DMS79 treated with DMSO at 0.1 percent for 48 hours (cell line): ENCODE measurements around the gene PGP.

Source experiments
- DNase-seq: peaks from one replicate; lab custom pipeline; 2025; lab: John Stamatoyannopoulos, UW

PGP gene

DNA sequence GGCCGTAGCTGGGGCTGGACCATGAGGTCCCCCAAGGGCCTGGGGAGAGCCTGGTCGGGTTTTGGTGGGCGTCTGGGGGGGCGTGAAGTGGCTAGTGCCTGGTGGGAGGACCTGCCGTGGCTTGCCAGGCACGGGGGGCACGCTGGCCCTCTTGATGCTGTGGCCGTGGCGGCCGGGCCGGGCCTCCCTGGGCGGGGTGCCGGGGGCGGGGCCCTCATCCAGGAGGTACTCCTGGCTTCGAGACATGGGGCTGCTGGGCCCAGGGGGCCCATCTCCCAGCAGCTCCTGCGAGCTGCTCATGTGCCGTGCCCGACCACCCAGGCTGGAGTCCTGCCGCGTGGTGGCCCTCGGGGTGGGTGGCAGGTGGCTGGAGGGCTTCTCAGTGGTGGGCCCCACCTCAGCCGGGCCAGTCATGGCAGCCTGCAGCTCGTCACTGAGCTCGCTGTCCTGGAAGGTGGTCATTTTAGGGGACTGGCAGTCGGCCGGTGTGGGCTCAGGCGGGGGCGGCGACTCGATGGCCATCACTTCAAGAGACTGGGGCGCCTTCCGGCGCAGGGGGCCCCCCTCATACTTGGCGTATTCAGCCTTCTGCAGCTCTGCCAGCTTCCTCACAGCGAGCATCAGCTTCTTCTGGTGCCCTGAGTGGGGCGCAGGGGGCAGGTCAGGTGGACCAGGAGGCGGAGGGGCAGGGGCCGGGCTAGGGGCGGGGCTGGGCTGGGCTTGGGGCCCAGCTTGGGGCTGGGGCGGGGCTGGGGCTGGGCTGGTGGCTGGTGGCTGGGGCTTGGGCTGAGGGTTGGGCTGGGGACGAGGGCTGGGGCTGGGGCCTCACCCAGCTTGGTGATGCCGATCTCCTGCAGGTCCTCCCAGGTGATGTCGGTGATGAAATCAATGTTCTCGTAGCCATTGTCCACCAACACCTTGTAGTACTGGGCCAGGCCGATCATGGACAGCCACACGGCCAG is 33.4 kb downstream of the PGP start:
- no peak for DNase-seq

- DNase-seq: no peak
Observed at GRCh38 chr16:2180461-2180860, 34.2 kb downstream of the PGP start.

DNA sequence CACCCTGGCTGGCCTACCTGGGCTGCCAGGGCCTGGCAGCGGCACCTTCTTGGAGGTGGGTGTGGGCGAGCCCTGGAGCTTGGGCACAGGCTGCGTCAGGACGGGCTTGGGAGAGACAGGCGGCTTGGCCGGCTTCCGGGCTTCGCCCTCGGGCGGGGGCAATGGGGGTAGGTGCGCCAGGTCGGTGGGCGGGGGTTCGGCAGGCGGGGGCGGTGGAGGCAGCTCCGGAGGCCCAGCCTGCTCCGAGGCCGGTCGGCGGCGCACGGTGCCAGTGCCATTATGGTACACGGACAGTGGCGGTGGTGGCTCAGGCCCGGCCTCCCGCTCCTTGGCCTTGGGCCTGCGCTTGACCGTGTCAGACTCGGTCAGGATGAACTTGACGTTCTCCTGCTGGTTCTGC is 35.1 kb downstream of the PGP start:
- DNase-seq: no peak

DNA sequence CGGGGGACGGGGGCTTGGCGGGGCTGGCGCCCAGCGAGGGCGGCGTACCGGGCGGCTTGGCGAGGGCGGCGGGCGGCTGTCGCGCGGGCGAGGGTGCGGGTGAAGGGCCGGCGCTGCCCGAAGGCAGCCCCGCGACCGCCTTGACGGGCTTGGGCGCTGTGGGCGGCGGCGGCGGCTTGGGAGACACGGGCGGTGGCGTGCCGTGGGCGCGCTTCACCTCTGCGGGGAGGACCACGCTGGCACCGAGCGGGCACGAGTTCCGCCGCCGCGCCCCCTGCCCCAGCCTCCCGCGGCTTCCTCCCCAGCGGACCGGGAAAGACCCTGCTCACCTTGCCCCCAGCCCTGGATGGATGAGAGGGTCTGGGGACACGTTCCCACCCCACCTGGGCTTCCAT is 35.5 kb downstream of the PGP start:
- no peak for DNase-seq

DNA sequence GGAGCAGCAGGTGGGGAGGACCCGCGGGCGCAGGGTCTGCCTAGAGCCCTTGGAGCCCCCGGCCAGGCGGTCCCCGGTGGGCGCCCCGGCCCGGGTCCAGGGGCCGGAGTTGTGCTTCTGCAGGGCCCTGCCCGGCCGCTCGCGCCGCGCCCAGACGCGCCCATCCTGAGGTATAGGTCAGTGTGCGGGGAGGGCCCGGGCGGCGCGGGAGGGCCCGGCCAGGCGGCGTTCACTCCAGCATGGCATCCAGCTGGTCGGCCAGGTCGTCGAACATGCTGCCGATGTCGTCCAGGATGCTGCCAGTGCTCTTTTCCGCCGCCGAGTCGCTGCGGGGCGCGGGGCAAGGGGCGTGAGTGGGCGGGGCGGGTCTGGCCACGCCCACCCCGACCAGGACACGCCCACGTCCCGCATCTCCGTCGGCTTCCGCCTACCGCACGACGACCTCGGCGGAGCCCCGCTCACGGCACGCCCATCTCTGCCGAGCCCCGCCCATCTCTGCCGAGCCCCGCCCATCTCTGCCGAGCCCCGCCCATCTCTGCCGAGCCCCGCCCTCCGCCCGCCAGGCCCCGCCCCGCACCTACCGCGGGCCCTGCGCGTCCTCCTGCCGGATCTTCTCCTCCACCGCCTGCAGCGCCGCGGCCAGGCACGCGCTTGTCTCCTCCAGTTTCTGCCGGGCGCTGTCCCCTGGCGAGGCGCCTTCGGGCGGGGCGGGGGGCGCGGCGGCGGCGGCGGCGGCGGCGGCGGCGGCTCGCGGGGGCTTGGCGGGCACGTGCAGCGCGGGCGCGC is 36.1 kb downstream of the PGP start:
- DNase-seq: no peak

GRCh38 chr16:2177561-2177960 is 37.1 kb downstream of the PGP start:
- DNase-seq: no peak

DNA sequence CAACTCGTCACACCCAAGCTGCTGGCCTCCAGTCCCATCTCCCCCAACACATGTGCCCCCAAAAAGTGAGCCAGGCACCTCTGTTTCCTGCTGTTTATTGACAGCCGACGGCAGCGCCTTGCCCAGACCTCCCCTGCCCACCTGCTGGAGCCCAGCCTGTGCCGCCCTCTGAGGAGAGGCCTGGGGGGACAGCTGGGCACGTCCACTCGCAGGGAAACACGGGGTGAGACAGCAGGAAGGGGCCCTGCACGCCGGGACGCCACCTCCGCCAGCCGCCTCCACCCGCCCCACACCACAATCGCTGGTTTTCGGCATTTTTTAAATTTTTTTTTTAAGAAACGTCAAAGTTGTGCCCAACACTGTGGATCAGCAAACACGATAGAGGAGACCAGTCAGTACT is 37.5 kb downstream of the PGP start:
- no peak for DNase-seq

GRCh38 chr16:2176047-2176446 is 38.6 kb downstream of the PGP start:
- DNase-seq: no peak

- no peak for DNase-seq
Observed at GRCh38 chr16:2175454-2175853, 39.2 kb downstream of the PGP start.

DNA sequence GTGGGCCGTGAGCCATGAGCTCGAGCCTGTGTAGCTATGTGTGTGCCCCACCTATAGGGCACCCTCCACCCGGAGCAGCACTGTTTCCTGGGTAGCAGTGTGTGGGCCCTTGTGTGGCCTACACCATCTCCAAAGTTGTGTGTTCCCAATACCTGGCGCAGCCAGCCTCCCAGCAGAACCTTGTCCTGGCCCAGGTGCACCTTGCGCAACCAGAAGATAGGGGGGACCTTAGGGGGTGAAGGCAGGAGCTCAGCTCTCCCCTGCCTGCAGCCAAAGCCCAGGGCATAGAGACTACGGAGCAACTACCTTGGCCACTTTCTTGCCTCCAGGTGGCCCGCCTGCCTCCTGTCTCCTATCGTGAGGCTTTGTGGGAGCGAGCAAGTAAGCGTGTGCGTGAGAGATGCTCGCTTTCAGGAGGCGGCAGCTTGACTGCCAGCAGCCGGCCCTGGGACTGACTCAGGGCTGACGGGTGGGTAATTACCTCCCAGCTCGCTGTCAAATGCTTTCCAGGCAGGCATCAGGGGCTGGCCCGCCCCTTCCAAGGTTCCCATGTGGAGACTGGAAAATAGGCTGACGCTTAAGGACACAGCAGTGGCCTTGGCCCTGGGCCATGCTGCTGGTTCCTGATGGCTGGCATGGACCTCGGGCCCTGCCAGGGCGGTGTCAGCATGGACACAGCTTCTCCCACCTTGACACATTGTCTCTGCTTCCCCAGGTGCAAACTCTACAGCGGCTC is 40.1 kb downstream of the PGP start:
- DNase-seq: no peak

- DNase-seq: no peak
Observed at GRCh38 chr16:2173916-2174315, 40.7 kb downstream of the PGP start.

DNA sequence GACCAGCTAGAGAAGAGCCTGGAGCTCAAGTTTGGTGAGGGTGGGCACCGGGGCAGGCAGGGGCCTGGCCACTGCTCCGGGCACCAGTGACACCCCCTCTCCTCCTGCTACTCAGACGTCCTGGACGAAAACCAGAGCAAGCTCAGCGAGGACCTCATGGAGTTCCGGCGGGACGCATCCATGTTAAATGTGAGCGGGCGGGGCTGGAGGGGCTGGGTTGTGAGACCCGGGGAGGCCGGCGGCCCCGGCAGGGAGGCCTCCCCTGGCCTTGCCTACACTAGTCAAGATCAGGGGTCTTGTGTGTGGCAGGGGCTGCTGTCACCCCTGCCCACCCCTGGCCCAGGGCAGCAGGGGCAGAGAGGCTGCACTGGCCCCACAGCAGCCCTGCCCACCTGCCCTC is 41.3 kb downstream of the PGP start:
- no peak for DNase-seq

- no peak for DNase-seq
Observed at GRCh38 chr16:2172688-2173335, 41.8 kb downstream of the PGP start.

GRCh38 chr16:2171601-2172178 is 43.0 kb downstream of the PGP start:
- DNase-seq: no peak

GRCh38 chr16:2170587-2171435 is 43.8 kb downstream of the PGP start:
- no peak for DNase-seq

- no peak for DNase-seq
Observed at GRCh38 chr16:2170080-2170479, 44.6 kb downstream of the PGP start.

DNA sequence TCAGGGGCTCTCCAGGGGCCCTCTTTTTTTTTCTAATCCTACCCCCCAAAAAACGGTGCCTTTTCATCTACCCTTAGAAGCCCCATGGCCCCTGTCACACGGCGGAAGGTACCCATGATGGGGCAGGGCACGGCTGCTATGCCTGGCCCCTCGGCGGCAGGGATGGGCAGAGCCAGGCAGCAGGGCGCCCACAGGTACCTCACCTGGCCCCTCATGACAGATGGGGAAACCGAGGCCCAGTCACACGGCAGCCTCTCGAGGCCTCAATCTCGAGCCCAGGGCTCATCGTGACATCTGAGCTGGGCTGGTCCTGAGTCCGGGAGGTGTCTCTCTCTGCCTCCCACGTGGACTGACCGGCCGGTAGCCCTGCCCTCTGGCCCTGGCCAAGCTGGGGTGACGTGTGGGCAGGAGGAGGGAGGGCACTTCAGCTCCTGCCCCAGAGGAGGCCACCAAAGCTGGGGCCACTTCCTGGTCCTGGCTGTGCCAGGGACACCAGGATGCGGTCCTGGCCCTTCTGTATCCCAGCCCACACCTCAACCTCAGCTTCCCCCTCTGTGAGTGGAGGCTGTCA is 47.5 kb downstream of the PGP start:
- DNase-seq: no peak

DNA sequence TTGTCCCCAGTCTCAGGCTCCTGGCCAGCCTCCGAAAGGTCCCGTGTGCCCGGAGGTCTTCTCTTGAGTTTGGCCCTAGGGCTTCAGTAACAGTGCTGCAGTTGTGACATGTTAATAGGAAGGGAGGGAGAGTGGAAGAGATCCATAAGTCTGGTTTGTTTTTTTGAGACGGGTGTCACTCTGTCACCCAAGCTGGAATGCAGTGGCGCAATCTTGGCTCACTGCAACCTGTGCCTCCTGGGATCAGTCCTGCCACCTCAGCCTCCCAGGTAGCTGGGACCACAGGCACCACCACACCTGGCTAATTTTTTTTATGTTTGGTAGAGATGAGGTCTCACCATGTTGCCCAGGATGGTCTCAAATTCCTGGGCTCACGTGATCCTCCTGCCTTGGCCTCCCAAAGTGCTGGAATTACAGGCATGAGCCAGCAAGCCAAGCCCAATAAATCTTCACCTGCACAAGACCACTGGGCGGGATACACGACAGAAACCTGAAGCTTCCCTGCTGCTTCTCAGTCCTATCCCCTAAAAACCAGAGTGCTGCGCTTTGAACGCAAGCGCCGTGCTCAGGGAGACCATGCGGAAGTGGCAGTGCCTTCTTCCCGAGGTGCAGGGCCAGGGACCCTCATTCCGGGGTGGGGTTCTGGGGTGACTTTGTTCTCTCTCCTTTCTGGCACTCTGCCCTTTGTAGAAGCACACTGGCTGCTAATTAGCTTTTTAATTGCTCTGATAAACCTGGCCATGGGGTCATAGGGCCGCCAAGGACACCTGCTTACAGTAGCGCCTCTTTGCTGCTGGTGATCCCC is 48.2 kb downstream of the PGP start:
- no peak for DNase-seq

GRCh38 chr16:2165861-2166260 is 48.8 kb downstream of the PGP start:
- no peak for DNase-seq
